Heart right ventricle (tissue), 16 donors: ENCODE measurements around the gene METTL22. TPM values are rescaled to one million over a fixed set of nuclear protein-coding genes. Genes with fewer than 3 reads are reported as not detected.

Experiments
- ATAC-seq, 8 donors: fragments of 200-7000 bp; cut with Tn5 transposase; one replicate each; pipeline ENCODE4 v1.9.1; 2020; ENCODE audit warnings: mild to moderate bottlenecking in 8 of 8, moderate library complexity in 8 of 8, moderate number of reproducible peaks in 1 of 8
- DNase-seq, 2 donors: peaks; one replicate each; pipeline ENCODE4 v3.0.0-alpha.2; 2020
- H3K27ac ChIP-seq, 10 donors: fragments of 200-600 bp; sonication (generic) in 2 of 10; one replicate each; pipeline versions ENCODE4 v1.5.0 to v1.8.0; 2020 to 2022; ENCODE audit warnings: mild to moderate bottlenecking in 3 of 10
- H3K27me3 ChIP-seq, 7 donors: fragments of 200-600 bp; one replicate each; pipeline ENCODE4 v1.8.0; 2021 to 2022; ENCODE audit warnings: mild to moderate bottlenecking in 2 of 7
- H3K36me3 ChIP-seq, 9 donors: fragments of 200-600 bp; sonication (generic) in 1 of 9; one replicate each; pipeline versions ENCODE4 v1.5.0 to v1.8.0; 2020 to 2022; ENCODE audit warnings: mild to moderate bottlenecking in 2 of 9
- H3K4me1 ChIP-seq, 9 donors: fragments of 200-600 bp; sonication (generic) in 1 of 9; one replicate each; pipeline versions ENCODE4 v1.5.0 to v1.8.0; 2020 to 2022; ENCODE audit warnings: mild to moderate bottlenecking in 4 of 9
- H3K4me3 ChIP-seq, 10 donors: fragments of 200-600 bp; sonication (generic) in 2 of 10; one replicate each; pipeline versions ENCODE4 v1.5.0 to v1.8.0; 2020 to 2022; ENCODE audit warnings: mild to moderate bottlenecking in 7 of 10, moderate library complexity in 2 of 10
- H3K9me3 ChIP-seq, 11 donors: fragments of 200-600 bp in 10 of 11; sonication (generic) in 2 of 11; one replicate each; pipeline versions ENCODE4 v1.5.0 to v1.8.0; 2013 to 2022; ENCODE audit warnings: mild to moderate bottlenecking in 2 of 11, control low read depth in 1 of 11, moderate library complexity in 1 of 11
- WGBS, 2 donors: extraction: QIAGEN DNeasy Blood & Tissue Kit; methylation state at CpG; one replicate each; pipeline ENCODE4 v1.1.7; 2013; ENCODE audit warnings: inconsistent platforms in 1 of 2; 5-methylcytosine and 5-hydroxymethylcytosine counted together
- intact Hi-C, 10 donors: fragments of 100-400 bp; cut with DNase I; formaldehyde crosslinking; loops; one replicate each; pipeline versions ENCODE4 v1.11.1 to v1.14.2; 2022
- polyA plus RNA-seq, 2 donors: library from polyadenylated mRNA; stranded (reverse); fragments of 200-250 nt; gene quantifications; one replicate each; pipeline ENCODE4 v1.2.3, GENCODE V29; 2013
- total RNA-seq, 10 donors: library from RNA; stranded (reverse); fragmentation: NEBNext Ultra II Directional in 3 of 10; extraction: Animal tissue kit (Norgen Biotek cat#: 25700) in 3 of 10; gene quantifications; one replicate each; pipeline versions ENCODE4 v1.2.1 to v1.2.4, GENCODE V29; 2021 to 2023
- TF ChIP-seq, protein P1 (sequence below), 9 donors: fragments of 200-600 bp; sonication (generic) in 2 of 9; IDR thresholded peaks; one replicate each; pipeline versions ENCODE4 v1.5.0 to v1.8.0; 2021 to 2022; ENCODE audit warnings: antibody characterized with exemption in 9 of 9, mild to moderate bottlenecking in 5 of 9, moderate library complexity in 1 of 9
- donor health status: Arrhythmogenic right ventricular cardiomyopathy.
- donor health status: ischemic (EF 13 %, LVEDD 7.1; RV severe dilation, severe dysfunction).
- donor health status: healthy with polysubstance abuse.
- donor health status: DM: no; HTN: yes; CAD: no.
- donor health status: DM: no; HTN: no; CAD: no.
- donor health status: ischemic (EF 25% LVEDD 6.9; RV normal size, moderate dysfunction).
- donor health status: ischemic (EF 25% LVEDD 5.7; RV mildly dilated, moderate dysfunction).
- donor health status: healthy.
- donor health status: DM: yes; HTN: yes; CAD: no.
- donor health status: Ischemic cardiomyopathy.
- donor health status: ischemic (EF 35%, LVEDD 5.7; RV mildly dilated, moderate dysfunction).
- donor health status: nonischemic (EF 11% LVEDD 7.7; RV severe dilation, severe dysfunction).
- donor health status: DM: yes; HTN: yes; CAD: no.
- donor health status: PGD.
- donor health status: ischemic (EF 29% LVEDD 5.4; RV normal size, mild dysfunction).
- donor health status: nonischemic (EF 23%, LVEDD 6.1; RV moderate dilation, normal function).

METTL22 gene
- total and polyA plus RNA-seq, 12 donors: 23.5 to 64.5 (median 34.2) TPM

DNA sequence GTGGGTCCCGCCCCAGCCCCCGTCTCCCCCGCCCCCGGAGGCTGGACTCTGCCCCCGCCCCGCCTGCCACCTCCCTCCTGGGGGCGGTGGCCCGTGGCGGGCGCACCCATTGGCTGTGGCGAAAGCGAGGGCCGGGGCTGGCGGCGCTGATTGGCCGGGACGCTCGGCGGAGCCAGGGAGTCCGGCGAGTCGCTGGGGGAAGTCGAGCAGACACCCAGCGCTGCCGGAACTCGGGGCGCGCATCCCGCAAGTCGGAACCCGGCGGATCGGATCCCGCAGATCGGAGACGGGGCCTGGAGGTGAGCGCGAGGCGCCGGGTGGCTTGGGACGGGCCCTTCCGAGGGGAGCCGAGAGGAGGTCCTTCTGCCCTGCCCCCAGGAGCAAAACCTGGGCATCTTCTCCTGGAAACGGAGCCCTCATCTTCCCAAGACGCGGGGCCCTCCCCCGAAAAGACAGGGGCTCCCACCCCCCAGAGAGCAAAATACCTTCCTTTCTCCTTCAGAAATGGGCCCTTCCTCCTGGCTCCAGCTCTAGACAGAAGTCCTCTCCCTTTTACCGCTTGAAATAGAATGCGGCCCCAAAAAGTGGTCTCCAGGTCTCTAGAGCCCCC is 53.0 kb downstream of the METTL22 start, which contains the start of gene ABAT:
Gene ABAT, plus strand, starts transcription at position 205 of the 610 bp plus-strand sequence. CDS start 61,123 bp downstream, outside the sequence.
- intact Hi-C loops: loop anchor here in 5 of 10 donors (5.0 to 10.0 kb wide), 3 partner anchors 123 to 1990 kb away; partner anchors contain the start of genes PMM2 (in 4 of the 5), TMEM186 (in 4 of the 5) and LITAFD (in 1 of the 5)

DNA sequence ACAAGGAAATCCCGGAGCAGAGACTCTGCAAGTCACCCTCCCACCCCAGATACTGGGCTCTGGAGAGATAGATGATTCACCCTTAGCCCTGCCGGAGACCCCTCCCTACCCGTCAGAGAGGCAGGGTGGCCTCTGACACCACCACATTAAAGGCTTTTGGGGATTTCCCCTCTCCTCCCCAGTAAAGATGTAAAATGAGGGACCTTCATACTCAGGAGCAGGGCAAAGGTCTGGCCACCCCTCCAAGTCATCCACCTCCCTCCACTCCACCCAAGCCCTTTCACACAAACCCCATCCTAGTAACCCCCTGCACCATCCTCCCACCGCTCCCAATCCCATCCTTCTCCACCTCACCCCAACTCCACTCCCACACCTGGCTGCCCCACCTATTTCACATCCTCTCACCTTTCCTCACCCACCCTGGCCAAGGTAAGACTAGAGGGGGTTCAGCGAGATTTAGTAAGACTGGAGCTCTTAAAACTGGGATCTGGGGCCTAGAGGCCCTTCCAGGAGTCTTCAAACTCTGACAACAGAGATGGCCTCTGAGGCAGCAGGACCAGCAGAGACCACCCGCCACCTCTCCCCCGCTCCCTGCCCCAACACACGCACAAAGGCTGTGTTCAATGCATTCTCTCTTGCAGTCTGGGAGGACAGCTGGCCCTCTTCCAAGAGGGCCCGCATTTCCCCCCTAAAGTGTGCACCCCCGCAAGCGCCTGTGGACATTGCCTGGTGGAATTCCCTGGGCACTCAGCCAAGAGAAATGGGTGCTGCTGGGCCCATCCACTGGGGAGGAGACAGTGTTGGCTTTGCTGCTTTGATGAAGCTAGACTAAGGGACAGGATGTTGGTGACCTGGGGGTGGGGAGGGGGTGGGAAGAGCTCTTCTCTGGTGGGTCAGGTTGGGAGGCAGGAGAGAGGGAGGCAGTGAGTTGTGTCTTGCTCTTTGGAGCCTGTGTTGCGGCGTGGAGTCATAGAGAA is 54.0 kb downstream of the METTL22 start:
- WGBS, 2 donors: 64 to 68% methylated on average over 13 of the region's 13 CpGs
- ATAC-seq: no peak
- Histone ChIP-seq H3K9me3 (no peaks in the 10 kb centered on the region), H3K27me3 (no peaks in the 10 kb centered on the region), H3K36me3 (peaks cover 0 to 4% (median 0%) of the 10 kb centered on the region in 9 donors), H3K27ac (no peak overlapping the region), H3K4me3 (peak overlapping the region in 7 of 10 donors; percentile 68 to 84 (median 73)), H3K4me1 (peaks cover 3 to 15% (median 10%) of the 10 kb centered on the region in 9 donors)
- intact Hi-C loops: loop anchor here in 3 of 10 donors (5.0 to 10.0 kb wide), 3 partner anchors 122 to 1991 kb away; partner anchors contain the start of genes LITAFD (in 1 of the 3), PMM2 (in 1 of the 3) and TMEM186 (in 1 of the 3)
- TF ChIP-seq, protein P1, sequence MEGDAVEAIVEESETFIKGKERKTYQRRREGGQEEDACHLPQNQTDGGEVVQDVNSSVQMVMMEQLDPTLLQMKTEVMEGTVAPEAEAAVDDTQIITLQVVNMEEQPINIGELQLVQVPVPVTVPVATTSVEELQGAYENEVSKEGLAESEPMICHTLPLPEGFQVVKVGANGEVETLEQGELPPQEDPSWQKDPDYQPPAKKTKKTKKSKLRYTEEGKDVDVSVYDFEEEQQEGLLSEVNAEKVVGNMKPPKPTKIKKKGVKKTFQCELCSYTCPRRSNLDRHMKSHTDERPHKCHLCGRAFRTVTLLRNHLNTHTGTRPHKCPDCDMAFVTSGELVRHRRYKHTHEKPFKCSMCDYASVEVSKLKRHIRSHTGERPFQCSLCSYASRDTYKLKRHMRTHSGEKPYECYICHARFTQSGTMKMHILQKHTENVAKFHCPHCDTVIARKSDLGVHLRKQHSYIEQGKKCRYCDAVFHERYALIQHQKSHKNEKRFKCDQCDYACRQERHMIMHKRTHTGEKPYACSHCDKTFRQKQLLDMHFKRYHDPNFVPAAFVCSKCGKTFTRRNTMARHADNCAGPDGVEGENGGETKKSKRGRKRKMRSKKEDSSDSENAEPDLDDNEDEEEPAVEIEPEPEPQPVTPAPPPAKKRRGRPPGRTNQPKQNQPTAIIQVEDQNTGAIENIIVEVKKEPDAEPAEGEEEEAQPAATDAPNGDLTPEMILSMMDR (IDR thresholded peaks at IDR 0.05): no peak
- DNase-seq: peak in 1 of 2 donors; percentile 11

More for the DNA sequence above, 53.0 kb downstream of the METTL22 start, which contains the start of gene ABAT:
- peaks cover 0 to 6% (median 0%) of the 10 kb centered on the region in 9 donors for H3K36me3 ChIP-seq
- no peaks in the 10 kb centered on the region for H3K9me3 ChIP-seq
- TF ChIP-seq, protein P1 (IDR thresholded peaks at IDR 0.05): no peak
- peak within 1 kb of the TSS in 4 of 10 donors; percentile 10 to 57 (median 38) for H3K27ac ChIP-seq
- ATAC-seq: peak; percentile 100
- WGBS, 2 donors: 2 to 3% methylated on average over 48 to 49 of the region's 49 CpGs
- H3K4me1 ChIP-seq: peaks cover 3 to 15% (median 10%) of the 10 kb centered on the region in 9 donors
- H3K27me3 ChIP-seq: no peaks in the 10 kb centered on the region
- peak; percentile 88 to 92 for DNase-seq
- peak within 1 kb of the TSS; percentile 40 to 84 (median 72) for H3K4me3 ChIP-seq

DNA sequence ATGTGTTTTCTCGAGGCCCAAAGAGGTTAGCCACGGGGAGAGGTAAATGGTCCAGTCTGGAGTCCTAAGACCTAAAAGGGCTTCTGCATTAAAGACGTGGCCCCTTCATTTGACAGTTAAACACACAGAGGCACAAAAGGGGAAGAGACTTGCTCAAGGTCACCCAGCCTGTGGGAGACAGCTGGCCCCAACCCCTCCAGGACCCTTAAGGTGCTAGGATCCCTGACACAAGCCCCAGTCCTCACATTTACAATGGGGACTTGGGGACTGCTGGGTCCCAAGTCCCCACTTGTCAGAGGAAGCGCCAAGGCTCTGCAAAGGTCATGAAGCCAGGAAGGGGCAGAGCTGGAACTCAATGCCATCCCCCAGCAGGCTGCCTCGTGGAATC is 54.7 kb downstream of the METTL22 start:
- TF ChIP-seq, protein P1 (IDR thresholded peaks at IDR 0.05): no peak
- no peak overlapping the region for H3K27ac ChIP-seq
- no peaks in the 10 kb centered on the region for H3K36me3 ChIP-seq
- 78 to 82% methylated on average over 5 of the region's 5 CpGs for whole genome bisulfite sequencing, 2 donors
- no peaks in the 10 kb centered on the region for H3K27me3 ChIP-seq
- DNase-seq (no peak), ATAC-seq (no peak)
- no peak overlapping the region for H3K4me3 ChIP-seq
- H3K4me1 ChIP-seq: peaks cover 3 to 15% (median 10%) of the 10 kb centered on the region in 9 donors
- intact Hi-C loops: loop anchor here in 3 of 10 donors (5.0 to 10.0 kb wide), 3 partner anchors 121 to 1991 kb away; partner anchors contain the start of genes LITAFD (in 1 of the 3), PMM2 (in 1 of the 3) and TMEM186 (in 1 of the 3)
- H3K9me3 ChIP-seq: no peaks in the 10 kb centered on the region
